HEK293 (cell line): ENCODE measurements around the gene CDH26.

Experiments
- CTCF ChIA-PET: fragments of 350-600 bp; formaldehyde crosslinking; extraction: SDS; loops from one replicate; lab custom pipeline; 2021; ENCODE audit warnings: antibody characterized with exemption; lab: Yijun Ruan, JAX
- POLR2A ChIA-PET: fragments of 300-600 bp; formaldehyde crosslinking; extraction: SDS; loops from one replicate; lab custom pipeline; 2020; ENCODE audit warnings: antibody characterized with exemption, inconsistent platforms; lab: Yijun Ruan, JAX
- H3K27ac ChIP-seq: fragments of 200-500 bp; sonication (Bioruptor generic); 2 replicates; pipeline ENCODE4 v1.5.1; 2014; ENCODE audit warnings: low read depth, low read length, control low read depth, inconsistent platforms; ENCODE audit errors: extremely low read depth
- H3K36me3 ChIP-seq, 2 experiments: fragments of 200-500 bp in 1 of 2; sonication (Bioruptor generic) in 1 of 2; 1 replicate in 1 of 2; 2 replicates in 1 of 2; pipeline ENCODE4 v1.5.1; 2014 to 2017; ENCODE audit warnings: inconsistent platforms in 2 of 2, low read length in 2 of 2; ENCODE audit not compliant: control insufficient read depth in 2 of 2, insufficient read depth in 1 of 2
- H3K4me1 ChIP-seq: fragments of 200-500 bp; sonication (Bioruptor generic); 2 replicates; pipeline ENCODE4 v1.5.1; 2014; ENCODE audit warnings: mild to moderate bottlenecking, low read length, inconsistent platforms; ENCODE audit not compliant: control insufficient read depth, insufficient read depth
- H3K4me3 ChIP-seq: 2 replicates; pipeline ENCODE4 v1.5.1; 2011; ENCODE audit warnings: low read depth, mild to moderate bottlenecking, control low read depth, low read length, moderate library complexity
- H3K9me3 ChIP-seq: fragments of 200-500 bp; sonication (Bioruptor generic); 2 replicates; pipeline ENCODE4 v1.5.1; 2014; ENCODE audit warnings: low read depth, low read length, inconsistent platforms; ENCODE audit not compliant: control insufficient read depth, insufficient read depth
- HOXA7 ChIP-seq: sonication (generic); formaldehyde crosslinking; IDR thresholded peaks from 2 replicates; pipeline ENCODE4 v1.8.1; 2022; ENCODE audit warnings: missing genetic modification reagents, borderline replicate concordance
- SP3 ChIP-seq: fragments of 450-650 bp; formaldehyde crosslinking; IDR thresholded peaks from 2 replicates; pipeline ENCODE4 v1.5.1; 2016; ENCODE audit warnings: missing biosample characterization, missing genetic modification characterization
- TRIM28 ChIP-seq: IDR thresholded peaks from 2 replicates; pipeline ENCODE4 v1.6.1; 2011; ENCODE audit warnings: low read length, control low read depth, borderline replicate concordance
- ZBTB21 ChIP-seq: fragments of 450-650 bp; formaldehyde crosslinking; IDR thresholded peaks from 2 replicates; pipeline ENCODE4 v1.5.1; 2017; ENCODE audit warnings: missing biosample characterization, missing genetic modification characterization
- ZBTB7A ChIP-seq: fragments of 450-650 bp; formaldehyde crosslinking; IDR thresholded peaks from 2 replicates; pipeline ENCODE4 v1.5.1; 2016; ENCODE audit warnings: low read depth, missing biosample characterization, missing genetic modification characterization
- ZBTB8A ChIP-seq: fragments of 450-650 bp; formaldehyde crosslinking; IDR thresholded peaks from 2 replicates; pipeline ENCODE4 v1.5.1; 2016; ENCODE audit warnings: missing biosample characterization, missing genetic modification characterization
- ZFP37 ChIP-seq: fragments of 450-650 bp; formaldehyde crosslinking; IDR thresholded peaks from 2 replicates; pipeline ENCODE4 v1.5.1; 2016; ENCODE audit warnings: missing biosample characterization, missing genetic modification characterization
- ZNF132 ChIP-seq: fragments of 450-650 bp; formaldehyde crosslinking; IDR thresholded peaks from 2 replicates; pipeline ENCODE4 v1.5.1; 2017; ENCODE audit warnings: missing biosample characterization, missing genetic modification characterization, borderline replicate concordance
- ZNF266 ChIP-seq: fragments of 450-650 bp; formaldehyde crosslinking; IDR thresholded peaks from 2 replicates; pipeline ENCODE4 v1.5.1; 2016; ENCODE audit warnings: missing biosample characterization, missing genetic modification characterization, low read depth
- ZNF37A ChIP-seq: fragments of 450-650 bp; IDR thresholded peaks from 2 replicates; pipeline ENCODE4 v1.5.1; 2018; ENCODE audit warnings: missing biosample characterization, missing genetic modification characterization
- ZNF433 ChIP-seq: fragments of 450-650 bp; formaldehyde crosslinking; IDR thresholded peaks from 2 replicates; pipeline ENCODE4 v1.5.1; 2016; ENCODE audit warnings: missing biosample characterization, missing genetic modification characterization, low read depth
- ZNF473 ChIP-seq: fragments of 450-650 bp; formaldehyde crosslinking; IDR thresholded peaks from 2 replicates; pipeline ENCODE4 v1.5.1; 2017; ENCODE audit warnings: missing biosample characterization, missing genetic modification characterization
- ZNF548 ChIP-seq: fragments of 450-650 bp; formaldehyde crosslinking; IDR thresholded peaks from 2 replicates; pipeline ENCODE4 v1.5.1; 2016; ENCODE audit warnings: missing biosample characterization, missing genetic modification characterization
- ZNF555 ChIP-seq: fragments of 450-650 bp; formaldehyde crosslinking; conservative IDR thresholded peaks from 2 replicates; pipeline ENCODE4 v1.5.1; 2017; ENCODE audit warnings: missing biosample characterization, mild to moderate bottlenecking, missing genetic modification characterization, inconsistent platforms
- ZNF629 ChIP-seq: fragments of 450-650 bp; formaldehyde crosslinking; IDR thresholded peaks from 2 replicates; pipeline ENCODE4 v1.5.1; 2017; ENCODE audit warnings: missing biosample characterization, missing genetic modification characterization
- ZNF785 ChIP-seq: fragments of 450-650 bp; formaldehyde crosslinking; IDR thresholded peaks from 2 replicates; pipeline ENCODE4 v1.5.1; 2016; ENCODE audit warnings: missing biosample characterization, missing genetic modification characterization
- TF ChIP-seq, protein P1 (sequence below): fragments of 450-650 bp; formaldehyde crosslinking; IDR thresholded peaks from 2 replicates; pipeline ENCODE4 v1.5.1; 2016; ENCODE audit warnings: missing biosample characterization, missing genetic modification characterization, borderline replicate concordance
- TF ChIP-seq, protein P2 (sequence below): fragments of 450-650 bp; formaldehyde crosslinking; IDR thresholded peaks from 2 replicates; pipeline ENCODE4 v1.5.1; 2016; ENCODE audit warnings: missing biosample characterization, missing genetic modification characterization
- TF ChIP-seq, protein P3 (sequence below): fragments of 450-650 bp; formaldehyde crosslinking; IDR thresholded peaks from 2 replicates; pipeline ENCODE4 v1.5.1; 2017; ENCODE audit warnings: missing biosample characterization, mild to moderate bottlenecking, missing genetic modification characterization, moderate library complexity
- TF ChIP-seq, protein P4 (sequence below): fragments of 450-650 bp; formaldehyde crosslinking; IDR thresholded peaks from 2 replicates; pipeline ENCODE4 v1.5.1; 2016; ENCODE audit warnings: missing biosample characterization, missing genetic modification characterization
- TF ChIP-seq, protein P5 (sequence below): fragments of 450-650 bp; formaldehyde crosslinking; IDR thresholded peaks from 2 replicates; pipeline ENCODE4 v1.5.1; 2017; ENCODE audit warnings: missing biosample characterization, missing genetic modification characterization

The CDH26 gene

DNA sequence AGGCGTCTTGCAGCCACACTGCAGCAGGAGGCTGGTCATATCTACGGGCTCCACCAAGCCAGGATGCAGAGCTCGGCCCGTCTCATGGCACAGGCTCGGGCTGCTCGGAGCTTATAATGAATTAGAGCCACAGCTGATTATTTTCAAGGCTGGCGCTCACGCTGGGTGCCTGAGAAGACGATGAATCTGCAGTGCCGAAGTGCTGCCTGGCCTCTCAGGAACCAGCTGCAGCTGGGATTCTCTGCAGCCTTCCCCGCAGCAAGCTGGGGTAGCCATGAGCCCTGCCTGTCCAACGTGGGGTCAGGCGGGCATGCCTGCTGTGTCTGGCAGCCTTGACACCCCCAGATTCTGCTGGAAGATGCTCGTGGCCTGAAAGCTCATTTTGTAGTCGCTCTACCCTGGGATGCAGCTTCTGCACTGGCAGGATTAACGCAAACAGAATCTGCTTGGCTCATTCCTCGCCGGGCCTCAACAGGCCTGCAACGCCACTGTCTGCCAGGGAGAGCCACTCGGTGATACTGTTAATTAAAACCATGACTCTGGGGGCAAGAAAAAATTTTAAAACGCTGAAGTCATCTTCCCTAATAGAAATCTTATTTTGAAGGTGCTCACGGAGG, 104.3 kb downstream of the CDH26 start (continued):
- TF ChIP-seq ZNF433 (tag by site-specific recombination) (no peak), ZNF266 (tag by site-specific recombination) (no peak), ZNF785 (tag by site-specific recombination) (no peak), ZBTB21 (tag by site-specific recombination) (no peak), TRIM28 (no peak), ZBTB7A (tag by site-specific recombination) (no peak), ZNF629 (no peak)
- TF ChIP-seq, protein P1, sequence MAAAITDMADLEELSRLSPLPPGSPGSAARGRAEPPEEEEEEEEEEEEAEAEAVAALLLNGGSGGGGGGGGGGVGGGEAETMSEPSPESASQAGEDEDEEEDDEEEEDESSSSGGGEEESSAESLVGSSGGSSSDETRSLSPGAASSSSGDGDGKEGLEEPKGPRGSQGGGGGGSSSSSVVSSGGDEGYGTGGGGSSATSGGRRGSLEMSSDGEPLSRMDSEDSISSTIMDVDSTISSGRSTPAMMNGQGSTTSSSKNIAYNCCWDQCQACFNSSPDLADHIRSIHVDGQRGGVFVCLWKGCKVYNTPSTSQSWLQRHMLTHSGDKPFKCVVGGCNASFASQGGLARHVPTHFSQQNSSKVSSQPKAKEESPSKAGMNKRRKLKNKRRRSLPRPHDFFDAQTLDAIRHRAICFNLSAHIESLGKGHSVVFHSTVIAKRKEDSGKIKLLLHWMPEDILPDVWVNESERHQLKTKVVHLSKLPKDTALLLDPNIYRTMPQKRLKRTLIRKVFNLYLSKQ (tag by site-specific recombination) = no peak

DNA sequence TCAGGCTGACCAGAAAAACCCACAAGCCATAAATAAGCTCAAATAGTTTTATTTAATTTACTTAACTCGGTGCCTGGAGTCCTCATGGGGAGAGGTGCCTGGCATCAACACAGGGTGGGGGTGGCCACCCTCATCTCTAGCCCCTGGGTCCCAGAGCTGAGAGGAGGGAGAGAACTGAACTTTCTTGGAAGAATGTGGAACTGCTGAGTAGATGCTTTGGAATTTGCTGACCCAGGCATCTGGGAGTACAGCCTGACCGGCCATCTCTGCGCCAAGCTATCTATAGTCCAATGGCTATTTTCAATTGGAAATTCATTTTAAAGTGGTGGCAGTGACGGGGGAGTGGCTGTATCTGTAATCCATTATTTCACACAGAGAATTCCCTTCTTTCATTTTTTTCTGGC, 104.8 kb downstream of the CDH26 start:
- no peaks in the 10 kb centered on the region for H3K36me3 ChIP-seq
- no peaks in the 10 kb centered on the region for H3K9me3 ChIP-seq
- H3K4me3 ChIP-seq = no peak overlapping the region
- peaks cover under 1% of the 10 kb centered on the region; the same call in 1 of the 2 replicates for H3K4me1 ChIP-seq
- TF ChIP-seq, protein P2, sequence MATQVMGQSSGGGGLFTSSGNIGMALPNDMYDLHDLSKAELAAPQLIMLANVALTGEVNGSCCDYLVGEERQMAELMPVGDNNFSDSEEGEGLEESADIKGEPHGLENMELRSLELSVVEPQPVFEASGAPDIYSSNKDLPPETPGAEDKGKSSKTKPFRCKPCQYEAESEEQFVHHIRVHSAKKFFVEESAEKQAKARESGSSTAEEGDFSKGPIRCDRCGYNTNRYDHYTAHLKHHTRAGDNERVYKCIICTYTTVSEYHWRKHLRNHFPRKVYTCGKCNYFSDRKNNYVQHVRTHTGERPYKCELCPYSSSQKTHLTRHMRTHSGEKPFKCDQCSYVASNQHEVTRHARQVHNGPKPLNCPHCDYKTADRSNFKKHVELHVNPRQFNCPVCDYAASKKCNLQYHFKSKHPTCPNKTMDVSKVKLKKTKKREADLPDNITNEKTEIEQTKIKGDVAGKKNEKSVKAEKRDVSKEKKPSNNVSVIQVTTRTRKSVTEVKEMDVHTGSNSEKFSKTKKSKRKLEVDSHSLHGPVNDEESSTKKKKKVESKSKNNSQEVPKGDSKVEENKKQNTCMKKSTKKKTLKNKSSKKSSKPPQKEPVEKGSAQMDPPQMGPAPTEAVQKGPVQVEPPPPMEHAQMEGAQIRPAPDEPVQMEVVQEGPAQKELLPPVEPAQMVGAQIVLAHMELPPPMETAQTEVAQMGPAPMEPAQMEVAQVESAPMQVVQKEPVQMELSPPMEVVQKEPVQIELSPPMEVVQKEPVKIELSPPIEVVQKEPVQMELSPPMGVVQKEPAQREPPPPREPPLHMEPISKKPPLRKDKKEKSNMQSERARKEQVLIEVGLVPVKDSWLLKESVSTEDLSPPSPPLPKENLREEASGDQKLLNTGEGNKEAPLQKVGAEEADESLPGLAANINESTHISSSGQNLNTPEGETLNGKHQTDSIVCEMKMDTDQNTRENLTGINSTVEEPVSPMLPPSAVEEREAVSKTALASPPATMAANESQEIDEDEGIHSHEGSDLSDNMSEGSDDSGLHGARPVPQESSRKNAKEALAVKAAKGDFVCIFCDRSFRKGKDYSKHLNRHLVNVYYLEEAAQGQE (tag by site-specific recombination) = no peak
- TF ChIP-seq ZNF548 (tag by site-specific recombination) (no peak), ZBTB8A (tag by site-specific recombination) (no peak), ZNF37A (tag by site-specific recombination) (no peak), ZNF555 (no peak), ZFP37 (tag by site-specific recombination) (no peak), SP3 (tag by site-specific recombination) (no peak), ZNF132 (tag by site-specific recombination) (no peak), ZNF473 (tag by site-specific recombination) (no peak), HOXA7 (CRISPR knock-in tag) (no peak), ZBTB21 (tag by site-specific recombination) (no peak)
- TF ChIP-seq, protein P3, sequence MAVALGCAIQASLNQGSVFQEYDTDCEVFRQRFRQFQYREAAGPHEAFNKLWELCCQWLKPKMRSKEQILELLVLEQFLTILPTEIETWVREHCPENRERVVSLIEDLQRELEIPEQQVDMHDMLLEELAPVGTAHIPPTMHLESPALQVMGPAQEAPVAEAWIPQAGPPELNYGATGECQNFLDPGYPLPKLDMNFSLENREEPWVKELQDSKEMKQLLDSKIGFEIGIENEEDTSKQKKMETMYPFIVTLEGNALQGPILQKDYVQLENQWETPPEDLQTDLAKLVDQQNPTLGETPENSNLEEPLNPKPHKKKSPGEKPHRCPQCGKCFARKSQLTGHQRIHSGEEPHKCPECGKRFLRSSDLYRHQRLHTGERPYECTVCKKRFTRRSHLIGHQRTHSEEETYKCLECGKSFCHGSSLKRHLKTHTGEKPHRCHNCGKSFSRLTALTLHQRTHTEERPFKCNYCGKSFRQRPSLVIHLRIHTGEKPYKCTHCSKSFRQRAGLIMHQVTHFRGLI (tag by site-specific recombination) = no peak
- TF ChIP-seq, protein P4, sequence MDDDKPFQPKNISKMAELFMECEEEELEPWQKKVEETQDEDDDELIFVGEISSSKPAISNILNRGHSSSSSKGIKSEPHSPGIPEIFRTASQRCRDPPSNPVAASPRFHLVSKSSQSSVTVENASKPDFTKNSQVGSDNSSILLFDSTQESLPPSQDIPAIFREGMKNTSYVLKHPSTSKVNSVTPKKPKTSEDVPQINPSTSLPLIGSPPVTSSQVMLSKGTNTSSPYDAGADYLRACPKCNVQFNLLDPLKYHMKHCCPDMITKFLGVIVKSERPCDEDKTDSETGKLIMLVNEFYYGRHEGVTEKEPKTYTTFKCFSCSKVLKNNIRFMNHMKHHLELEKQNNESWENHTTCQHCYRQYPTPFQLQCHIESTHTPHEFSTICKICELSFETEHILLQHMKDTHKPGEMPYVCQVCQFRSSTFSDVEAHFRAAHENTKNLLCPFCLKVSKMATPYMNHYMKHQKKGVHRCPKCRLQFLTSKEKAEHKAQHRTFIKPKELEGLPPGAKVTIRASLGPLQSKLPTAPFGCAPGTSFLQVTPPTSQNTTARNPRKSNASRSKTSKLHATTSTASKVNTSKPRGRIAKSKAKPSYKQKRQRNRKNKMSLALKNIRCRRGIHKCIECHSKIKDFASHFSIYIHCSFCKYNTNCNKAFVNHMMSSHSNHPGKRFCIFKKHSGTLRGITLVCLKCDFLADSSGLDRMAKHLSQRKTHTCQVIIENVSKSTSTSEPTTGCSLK (tag by site-specific recombination) = no peak
- TF ChIP-seq, protein P5, sequence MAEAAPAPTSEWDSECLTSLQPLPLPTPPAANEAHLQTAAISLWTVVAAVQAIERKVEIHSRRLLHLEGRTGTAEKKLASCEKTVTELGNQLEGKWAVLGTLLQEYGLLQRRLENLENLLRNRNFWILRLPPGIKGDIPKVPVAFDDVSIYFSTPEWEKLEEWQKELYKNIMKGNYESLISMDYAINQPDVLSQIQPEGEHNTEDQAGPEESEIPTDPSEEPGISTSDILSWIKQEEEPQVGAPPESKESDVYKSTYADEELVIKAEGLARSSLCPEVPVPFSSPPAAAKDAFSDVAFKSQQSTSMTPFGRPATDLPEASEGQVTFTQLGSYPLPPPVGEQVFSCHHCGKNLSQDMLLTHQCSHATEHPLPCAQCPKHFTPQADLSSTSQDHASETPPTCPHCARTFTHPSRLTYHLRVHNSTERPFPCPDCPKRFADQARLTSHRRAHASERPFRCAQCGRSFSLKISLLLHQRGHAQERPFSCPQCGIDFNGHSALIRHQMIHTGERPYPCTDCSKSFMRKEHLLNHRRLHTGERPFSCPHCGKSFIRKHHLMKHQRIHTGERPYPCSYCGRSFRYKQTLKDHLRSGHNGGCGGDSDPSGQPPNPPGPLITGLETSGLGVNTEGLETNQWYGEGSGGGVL = no peak
- ChIA-PET CTCF (no interaction called here), POLR2A (no interaction called here)
- no peak overlapping the region for H3K27ac ChIP-seq
